Measurements from ENCODE around the gene NUBP2.
A peak's percentile ranks its signal among the peaks of the same experiment; 100 is the strongest.

Gene NUBP2

DNA sequence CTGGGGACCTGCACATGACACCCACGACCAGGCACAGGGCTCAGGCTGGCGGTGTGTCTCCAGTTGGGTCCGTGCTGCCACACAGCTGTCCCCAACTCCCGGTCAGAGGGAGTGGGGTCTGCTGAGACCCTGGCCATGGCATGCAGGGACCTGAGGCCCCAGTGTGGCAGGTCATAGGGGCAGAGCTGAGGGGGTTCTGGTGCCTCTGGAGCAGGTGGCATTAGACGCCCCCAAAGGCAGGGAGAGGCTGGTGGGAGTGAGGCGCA lies 4.2 kb downstream of the NUBP2 start:
- no peak for DNase-seq

- DNase-seq: no peak
These were observed 4.7 kb downstream of the NUBP2 start for GRCh38 chr16:1787322-1788094.

DNA sequence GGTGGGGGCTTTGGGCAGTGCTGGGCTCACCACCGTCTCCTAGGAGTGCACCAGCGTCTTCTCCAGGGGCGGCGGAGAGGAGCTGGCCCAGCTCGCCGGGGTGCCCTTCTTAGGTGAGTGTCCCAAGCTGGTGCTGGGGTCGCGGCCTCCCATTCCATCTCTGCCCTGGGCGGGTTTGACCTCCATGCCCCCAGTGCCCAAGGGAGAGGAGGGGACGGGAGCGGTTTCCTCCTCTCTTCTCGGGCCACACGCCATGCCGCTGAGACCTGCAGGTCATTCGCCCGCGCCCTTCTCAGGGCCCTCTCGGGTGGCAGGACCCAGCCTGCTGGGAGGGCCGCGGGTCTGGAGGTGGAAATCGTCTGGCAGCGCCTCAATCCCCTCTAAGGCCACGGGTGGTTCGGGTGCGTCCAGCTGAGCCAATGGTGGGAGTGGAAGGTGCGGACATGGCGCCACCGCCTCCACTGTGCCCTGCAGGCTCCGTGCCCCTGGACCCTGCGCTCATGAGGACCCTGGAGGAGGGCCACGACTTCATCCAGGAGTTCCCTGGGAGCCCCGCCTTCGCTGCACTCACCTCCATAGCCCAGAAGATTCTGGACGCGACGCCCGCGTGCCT lies 5.4 kb downstream of the NUBP2 start:
- no peak for DNase-seq

GRCh38 chr16:1788708-1789100 lies 5.9 kb downstream of the NUBP2 start:
- DNase-seq: no peak

DNA sequence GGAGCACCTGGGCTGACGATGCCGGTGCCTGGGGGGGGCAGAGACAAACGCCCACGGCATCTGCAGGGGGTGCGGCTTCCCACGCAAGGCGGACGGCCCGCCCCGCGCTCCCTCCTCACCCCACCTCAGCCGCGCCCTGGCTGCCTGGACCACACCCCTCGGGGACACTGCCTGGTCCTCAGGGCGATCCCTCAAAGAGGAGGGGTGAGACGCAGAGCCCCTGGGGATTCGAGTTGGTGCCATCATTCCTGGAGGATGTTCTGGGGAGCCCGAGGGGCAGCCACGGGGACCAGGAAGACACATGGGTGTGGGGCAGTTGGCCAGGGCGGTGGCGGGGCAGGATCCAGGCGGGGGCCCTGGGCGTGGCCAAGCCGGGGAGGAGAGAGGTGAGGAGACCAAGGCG lies 6.9 kb downstream of the NUBP2 start:
- DNase-seq: no peak

GRCh38 chr16:1790261-1790610 lies 7.5 kb downstream of the NUBP2 start:
- DNase-seq: no peak

DNA sequence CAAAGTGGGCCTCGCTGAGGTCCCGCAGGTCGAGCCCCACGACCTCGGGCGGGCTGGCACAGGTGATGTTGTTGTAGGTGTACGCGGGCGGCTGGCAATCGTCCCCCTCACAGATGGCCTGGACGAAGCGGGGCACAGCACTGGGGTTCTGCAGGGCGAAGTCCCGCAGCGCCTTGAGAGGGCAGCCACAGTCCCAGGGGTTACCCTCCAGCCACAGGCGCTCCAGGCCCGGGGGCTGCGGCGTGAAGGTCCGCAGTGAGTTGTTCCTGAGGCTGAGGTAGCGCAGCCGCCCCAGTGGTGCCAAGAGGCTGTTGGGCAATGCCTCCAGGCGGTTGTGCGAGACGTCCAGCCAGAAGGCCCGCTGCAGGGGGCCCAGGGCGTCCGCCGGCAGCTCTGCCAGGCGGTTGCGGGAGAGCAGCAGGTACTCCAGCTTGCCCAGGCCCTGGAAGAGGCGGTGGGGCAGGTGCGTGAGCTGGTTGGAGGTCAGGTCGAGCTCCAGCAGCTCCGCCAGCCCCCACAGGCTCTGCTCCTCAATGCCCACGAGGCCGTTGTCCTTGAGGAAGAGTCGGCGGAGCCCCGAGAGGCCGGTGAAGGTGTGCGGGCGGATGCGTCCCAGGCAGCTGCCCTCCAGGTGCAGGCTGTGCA lies 8.0 kb downstream of the NUBP2 start:
- DNase-seq: no peak

GRCh38 chr16:1791256-1791942 lies 8.6 kb downstream of the NUBP2 start:
- no peak for DNase-seq

GRCh38 chr16:1791943-1792812 lies 9.4 kb downstream of the NUBP2 start:
- no peak for DNase-seq

DNA sequence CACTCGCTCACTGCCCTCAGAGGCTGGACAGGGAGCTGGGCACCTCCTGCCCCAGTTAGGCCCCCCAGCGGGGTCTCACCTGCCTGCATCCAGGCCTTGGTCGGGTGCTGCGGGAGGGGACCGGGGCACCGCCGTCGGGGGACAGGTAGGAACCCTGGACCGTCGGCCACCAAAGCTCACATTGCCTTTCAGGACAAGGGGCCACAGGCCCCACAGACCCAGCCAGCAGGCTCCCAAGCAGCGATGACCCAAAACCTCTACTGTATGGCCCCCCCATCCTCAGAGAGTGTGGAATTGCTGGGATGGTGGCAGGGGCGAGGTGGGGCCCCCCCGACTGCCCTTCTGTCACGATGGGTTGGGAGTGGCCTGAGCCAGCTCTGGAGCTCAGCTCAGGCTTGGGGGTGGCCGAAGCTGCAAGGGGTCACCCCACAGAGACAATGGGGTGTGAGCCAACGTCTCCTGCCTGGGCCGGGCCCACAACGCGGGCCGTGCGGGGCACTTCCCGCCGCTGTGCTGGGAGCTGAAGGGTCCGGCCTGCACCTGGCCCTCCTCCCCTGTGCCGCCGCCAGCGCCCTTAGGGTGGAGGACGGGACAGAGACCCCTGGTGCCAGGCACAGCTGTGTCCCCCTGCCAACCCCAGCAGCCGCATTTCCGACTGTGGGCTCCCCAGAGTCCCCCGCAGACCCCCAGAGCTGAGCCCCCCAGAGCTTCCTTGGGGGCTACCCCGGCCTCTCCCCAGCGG lies 10.2 kb downstream of the NUBP2 start:
- no peak for DNase-seq

GRCh38 chr16:1793578-1794220 lies 10.9 kb downstream of the NUBP2 start, which contains the start of gene IGFALS:
Gene IGFALS, minus strand, starts transcription at chr16:1793705. Its CDS starts 53 bp downstream, at chr16:1793652.
- no peak for DNase-seq

GRCh38 chr16:1794221-1794871 lies 11.6 kb downstream of the NUBP2 start:
- no peak for DNase-seq

DNA sequence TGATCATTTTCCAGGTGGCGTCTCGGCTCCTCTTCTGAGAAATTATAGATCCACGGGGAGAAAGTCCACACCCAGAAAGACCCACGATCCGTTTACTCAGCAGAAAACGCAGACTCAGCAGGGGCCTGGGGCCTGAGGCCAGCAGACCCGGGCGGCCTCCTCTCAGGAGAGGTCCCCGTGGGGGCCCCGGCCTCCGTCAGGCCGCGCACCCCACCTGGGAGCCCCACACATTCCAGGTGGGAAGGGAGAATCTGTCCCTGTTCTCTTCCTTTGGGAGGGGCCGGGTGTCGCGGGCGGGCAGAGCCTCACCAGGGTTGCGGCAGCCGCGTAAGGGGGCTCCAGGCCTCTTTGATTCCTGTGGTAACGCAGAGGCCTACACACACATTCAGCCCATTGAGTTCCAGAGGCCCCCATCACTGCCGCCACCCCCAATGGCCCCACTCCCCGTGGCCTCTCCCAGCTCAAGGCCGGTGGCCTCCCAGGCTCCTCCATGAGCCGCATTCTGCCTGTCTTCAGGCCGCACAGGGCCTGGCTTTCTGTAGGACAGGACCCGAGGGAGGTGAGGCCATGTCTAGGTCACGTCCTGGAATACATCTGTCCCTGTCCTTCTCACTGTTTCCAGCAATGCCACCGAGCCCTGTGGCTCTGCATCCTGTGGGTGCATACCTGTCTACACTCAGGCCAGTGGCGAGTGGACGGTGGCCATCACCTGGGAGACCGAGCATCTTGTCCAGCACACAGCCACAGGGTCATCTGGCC lies 12.3 kb downstream of the NUBP2 start:
- DNase-seq: no peak

DNA sequence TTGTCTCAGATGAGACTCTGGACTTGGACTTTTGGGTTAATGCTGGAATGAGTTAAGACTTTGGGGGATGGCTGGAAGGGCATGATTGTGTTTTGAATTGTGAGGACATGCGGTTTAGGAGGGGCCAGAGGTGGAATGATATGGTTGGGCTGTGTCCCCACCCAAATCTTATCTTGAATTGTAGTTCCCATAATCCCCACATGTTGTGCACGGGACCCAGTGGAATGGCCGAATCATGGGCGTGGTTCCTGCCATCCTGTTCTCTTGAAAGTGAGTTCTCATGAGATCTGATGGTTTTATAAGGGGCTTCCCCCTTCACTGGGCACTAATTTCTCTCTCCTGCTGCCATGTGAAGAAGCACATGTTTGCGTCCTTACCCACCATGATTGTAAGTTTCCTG lies 16.5 kb downstream of the NUBP2 start:
- DNase-seq: peak; percentile 47

GRCh38 chr16:1800701-1801100 lies 17.9 kb downstream of the NUBP2 start:
- no peak for DNase-seq

DNA sequence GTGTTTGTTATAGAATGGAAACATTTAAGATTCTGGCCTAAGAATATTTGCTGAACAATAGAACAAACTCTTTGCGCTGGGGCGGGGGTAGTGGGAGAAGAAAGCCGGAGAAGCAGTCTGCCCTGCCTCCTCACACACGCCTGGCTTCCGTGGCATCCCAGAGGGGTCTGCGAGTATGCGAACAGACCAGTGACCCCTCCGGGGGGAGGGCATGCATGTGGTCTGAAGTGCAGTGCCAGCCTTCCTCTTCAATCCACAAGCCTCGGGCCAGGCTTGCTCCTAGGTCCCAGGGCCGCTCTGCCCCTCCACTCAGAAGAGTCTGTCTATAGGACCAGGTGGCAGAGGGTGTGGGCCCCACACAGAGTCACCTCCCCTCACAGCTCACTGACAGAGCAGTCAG lies 24.9 kb downstream of the NUBP2 start:
- no peak for DNase-seq

GRCh38 chr16:1808691-1809090 lies 25.9 kb downstream of the NUBP2 start:
- DNase-seq: no peak

DNA sequence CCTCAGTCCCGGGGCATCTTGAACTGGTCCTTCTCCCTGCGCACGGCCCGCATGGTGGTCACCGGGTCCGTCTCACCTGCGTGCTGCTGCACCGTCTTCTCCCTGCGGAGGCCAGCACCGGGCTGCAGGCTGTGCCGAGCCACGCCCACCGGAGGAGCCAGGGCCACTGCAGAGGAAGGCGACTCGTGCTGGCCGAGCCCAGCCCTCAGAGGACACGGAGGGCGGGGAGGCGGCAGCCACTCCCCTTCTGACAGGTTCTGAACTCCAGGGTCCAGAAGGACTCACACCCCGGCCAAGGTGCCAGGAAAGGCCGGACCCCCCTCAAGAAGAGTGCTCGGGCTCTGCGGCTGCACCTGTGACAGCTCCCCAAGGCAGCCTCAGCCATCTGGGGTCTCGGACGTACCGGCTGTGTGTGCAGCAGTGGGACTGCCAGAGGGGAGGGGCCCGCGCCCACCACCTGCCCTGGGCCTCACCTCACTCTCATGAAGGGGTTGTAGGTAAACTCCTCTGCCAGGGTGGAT lies 26.6 kb downstream of the NUBP2 start:
- no peak for DNase-seq

GRCh38 chr16:1810106-1810505 lies 27.3 kb downstream of the NUBP2 start:
- DNase-seq: no peak

GRCh38 chr16:1810536-1810935 lies 27.8 kb downstream of the NUBP2 start:
- no peak for DNase-seq

All from hematopoietic multipotent progenitor cell treated with erythropoietin and hydrocortisone succinate and interleukin-3 and kit ligand, for 4 days (in vitro differentiated cells).